NCI-H524 (cell line): Measurements from ENCODE around the gene UNC5A.
A peak's percentile ranks its signal among the peaks of the same experiment; 100 is the strongest.

Source experiments
- DNase-seq, 2 experiments: peaks; one replicate each; lab custom pipeline; 2025; lab: John Stamatoyannopoulos, UW

The UNC5A gene

GRCh38 chr5:176810081-176810597 lies at the start of gene UNC5A:
TSS of gene UNC5A (plus strand) at chr5:176810559. CDS start at chr5:176810751, 192 bp downstream.
- DNase-seq: peak; percentile 74 to 91

GRCh38 chr5:176761755-176762154 lies 48.6 kb upstream of the UNC5A start:
- no peak for DNase-seq

- no peak for DNase-seq
These were observed 47.9 kb upstream of the UNC5A start for GRCh38 chr5:176762489-176762888.

GRCh38 chr5:176765687-176766086 lies 44.7 kb upstream of the UNC5A start:
- DNase-seq: no peak

- DNase-seq: no peak
These were observed 42.0 kb upstream of the UNC5A start for GRCh38 chr5:176768174-176768970.

GRCh38 chr5:176769911-176770310 lies 40.4 kb upstream of the UNC5A start:
- DNase-seq: no peak

- DNase-seq: no peak
These were observed 39.9 kb upstream of the UNC5A start for GRCh38 chr5:176770431-176770830.

GRCh38 chr5:176771102-176771845 lies 39.1 kb upstream of the UNC5A start:
- no peak for DNase-seq

- peak in 1 of 2 experiments; percentile 23 for DNase-seq
These were observed 37.8 kb upstream of the UNC5A start for GRCh38 chr5:176772271-176773210.

GRCh38 chr5:176773408-176774035 lies 36.8 kb upstream of the UNC5A start:
- DNase-seq: no peak

GRCh38 chr5:176774216-176775171 lies 35.9 kb upstream of the UNC5A start:
- DNase-seq: no peak

GRCh38 chr5:176775409-176775808 lies 35.0 kb upstream of the UNC5A start:
- no peak for DNase-seq

- no peak for DNase-seq
These were observed 34.1 kb upstream of the UNC5A start for GRCh38 chr5:176776141-176776865.

- DNase-seq: no peak
These were observed 33.4 kb upstream of the UNC5A start for GRCh38 chr5:176776916-176777315.

- DNase-seq: no peak
These were observed 31.4 kb upstream of the UNC5A start for GRCh38 chr5:176778921-176779465.

GRCh38 chr5:176779537-176779936 lies 30.8 kb upstream of the UNC5A start:
- no peak for DNase-seq

GRCh38 chr5:176780176-176781053 lies 29.9 kb upstream of the UNC5A start:
- DNase-seq: peak; percentile 46 to 69

GRCh38 chr5:176781054-176781375 lies 29.3 kb upstream of the UNC5A start:
- DNase-seq: no peak
